ENCODE data around the gene INPP5A. TPM values are rescaled to one million over a fixed set of nuclear protein-coding genes. Genes with fewer than 3 reads are reported as not detected.

INPP5A gene
- total and polyA plus RNA-seq, 2 donors (not counting 1 experiment from before 2014, with no cell fraction given), result 9.3 to 87.8 TPM

DNA sequence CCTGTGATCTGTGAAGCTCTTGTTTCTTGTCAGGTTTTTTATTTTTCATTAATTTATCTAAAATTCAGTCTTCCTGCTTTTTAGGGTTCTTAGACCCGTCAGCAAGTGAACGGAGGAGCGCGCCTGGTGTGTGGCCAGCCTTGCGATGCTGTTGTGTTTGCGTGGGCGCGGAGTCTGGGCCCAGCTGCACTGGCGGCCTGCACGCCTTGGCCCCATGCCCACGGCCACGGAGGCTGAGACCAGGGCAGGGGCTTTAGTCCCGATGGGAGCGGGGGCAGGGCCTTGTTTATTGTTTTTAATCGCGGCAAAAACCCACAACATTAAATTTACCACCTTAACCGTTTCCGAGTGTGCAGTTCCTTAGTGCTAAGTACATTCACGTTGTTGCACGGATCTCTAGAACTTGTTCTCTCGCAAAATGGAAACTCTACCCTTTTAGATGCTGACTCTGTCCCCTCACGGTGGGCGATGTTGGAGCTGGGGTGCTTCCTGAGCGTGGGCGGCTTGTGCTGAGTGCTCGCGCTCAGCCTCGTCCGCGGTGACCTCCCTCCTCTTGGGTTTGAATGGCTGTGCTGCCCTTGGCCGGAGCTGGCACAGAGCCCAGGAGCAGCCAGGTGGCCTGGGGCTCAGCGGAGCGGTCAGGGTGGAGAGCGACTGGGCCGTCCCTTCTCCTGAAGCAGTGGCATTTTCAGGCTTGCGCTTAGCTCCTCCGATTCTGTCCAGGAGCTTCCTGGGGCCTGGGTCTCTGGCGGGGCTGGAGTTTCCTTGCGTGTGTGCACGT lies 69.1 kb downstream of the INPP5A start:
- Mint-ChIP-seq H3K4me1 (peaks cover 25% of the 10 kb centered on the region), H3K27ac (no peak overlapping the region), H3K4me3 (no peak overlapping the region), H3K9me3 (ENCODE audit: insufficient read depth) (no peaks in the 10 kb centered on the region), H3K27me3 (no peaks in the 10 kb centered on the region)
- DNase-seq (no peak), ATAC-seq (ENCODE audit: low read depth) (no peak)
- WGBS (ENCODE audit: insufficient coverage), result 94% methylated on average over 39 of the region's 40 CpGs
- TF ChIP-seq EZH2 (IDR thresholded peaks at IDR 0.05; ENCODE audit: borderline replicate concordance, insufficient read depth, low read depth, low read length, poor library complexity, severe bottlenecking) (no peak), CTCF (IDR thresholded peaks at IDR 0.05) (no peak)
- no peak overlapping the region for H2AFZ ChIP-seq (ENCODE audit: insufficient read depth, low read depth, low read length, poor library complexity, severe bottlenecking)
- H3K4me2 ChIP-seq (replicated peaks; ENCODE audit: low read depth, low read length, poor library complexity, severe bottlenecking), result no peak overlapping the region
- H3K4me3 ChIP-seq (ENCODE audit: control extremely low read depth in 1 of 5, extremely low read depth in 1 of 5, insufficient read depth in 1 of 5, low read depth in 2 of 5, low read length in 4 of 5), result no peak overlapping the region
- peaks cover 0 to 10% of the 10 kb centered on the region in 2 experiments for H3K36me3 ChIP-seq (replicated peaks in 1 of 2; ENCODE audit: control extremely low read depth in 1 of 2, control insufficient read depth in 1 of 2, extremely low read depth in 1 of 2, insufficient read depth in 2 of 2, low read length in 1 of 2)
- ChIA-PET CTCF (interaction anchor here (1.1 kb wide), 1 partner anchor 10 kb away, joined by 3 read pairs; no protein-coding TSS in a partner anchor), POLR2A (no interaction called here)
- H4K20me1 ChIP-seq (ENCODE audit: control insufficient read depth, insufficient read depth, low read length, poor library complexity, severe bottlenecking), result peaks cover 94% of the 10 kb centered on the region
- H3K27ac ChIP-seq (ENCODE audit: low read length in 2 of 2), result no peak overlapping the region
- H3K27me3 ChIP-seq (replicated peaks in 1 of 4; ENCODE audit: control extremely low read depth in 1 of 4, control insufficient read depth in 3 of 4, insufficient read depth in 4 of 4, low read length in 3 of 4), result no peaks in the 10 kb centered on the region
- H3K9me3 ChIP-seq (ENCODE audit: control extremely low read depth in 1 of 3, control insufficient read depth in 2 of 3, insufficient read depth in 1 of 3, low read length in 2 of 3), result peaks cover 0 to 7% (median 0%) of the 10 kb centered on the region in 3 donors
- no peak overlapping the region for H3K9ac ChIP-seq (ENCODE audit: low read length)
- intact Hi-C loops (cut with micrococcal nuclease), result no loop called here
- H3K4me1 ChIP-seq (ENCODE audit: control insufficient read depth in 2 of 2, insufficient read depth in 2 of 2, low read length in 2 of 2), result peaks cover 3% of the 10 kb centered on the region in 2 donors
- H3K79me2 ChIP-seq (ENCODE audit: control insufficient read depth, insufficient read depth, low read length), result peaks cover 97% of the 10 kb centered on the region

GRCh38 chr10:132607491-132607890 lies 69.9 kb downstream of the INPP5A start:
- peaks cover 0 to 10% of the 10 kb centered on the region in 2 experiments for H3K36me3 ChIP-seq (replicated peaks in 1 of 2; ENCODE audit: control extremely low read depth in 1 of 2, control insufficient read depth in 1 of 2, extremely low read depth in 1 of 2, insufficient read depth in 2 of 2, low read length in 1 of 2)
- no peak for TF ChIP-seq EZH2 (IDR thresholded peaks at IDR 0.05; ENCODE audit: borderline replicate concordance, insufficient read depth, low read depth, low read length, poor library complexity, severe bottlenecking)
- TF ChIP-seq CTCF (IDR thresholded peaks at IDR 0.05), result no peak
- Mint-ChIP-seq H3K27ac (no peak overlapping the region), H3K27me3 (no peaks in the 10 kb centered on the region), H3K4me1 (peaks cover 30% of the 10 kb centered on the region), H3K4me3 (no peak overlapping the region), H3K9me3 (ENCODE audit: insufficient read depth) (no peaks in the 10 kb centered on the region)
- ChIA-PET CTCF (interaction anchor here (1.1 kb wide), 1 partner anchor 9 kb away, joined by 3 read pairs; no protein-coding TSS in a partner anchor), POLR2A (no interaction called here)
- H4K20me1 ChIP-seq (ENCODE audit: control insufficient read depth, insufficient read depth, low read length, poor library complexity, severe bottlenecking), result peaks cover 97% of the 10 kb centered on the region
- DNase-seq (no peak), ATAC-seq (ENCODE audit: low read depth) (no peak)
- peaks cover 0 to 8% (median 0%) of the 10 kb centered on the region in 3 donors for H3K9me3 ChIP-seq (ENCODE audit: control extremely low read depth in 1 of 3, control insufficient read depth in 2 of 3, insufficient read depth in 1 of 3, low read length in 2 of 3)
- H3K27me3 ChIP-seq (replicated peaks in 1 of 4; ENCODE audit: control extremely low read depth in 1 of 4, control insufficient read depth in 3 of 4, insufficient read depth in 4 of 4, low read length in 3 of 4), result no peaks in the 10 kb centered on the region
- no peak overlapping the region for H3K9ac ChIP-seq (ENCODE audit: low read length)
- H3K4me3 ChIP-seq (ENCODE audit: control extremely low read depth in 1 of 5, extremely low read depth in 1 of 5, insufficient read depth in 1 of 5, low read depth in 2 of 5, low read length in 4 of 5), result no peak overlapping the region
- H3K79me2 ChIP-seq (ENCODE audit: control insufficient read depth, insufficient read depth, low read length), result peaks cover 97% of the 10 kb centered on the region
- intact Hi-C loops (cut with micrococcal nuclease), result no loop called here
- no peak overlapping the region for H3K4me2 ChIP-seq (replicated peaks; ENCODE audit: low read depth, low read length, poor library complexity, severe bottlenecking)
- no peak overlapping the region for H3K27ac ChIP-seq (ENCODE audit: low read length in 2 of 2)
- WGBS (ENCODE audit: insufficient coverage), result 97% methylated on average over 20 of the region's 20 CpGs
- no peak overlapping the region for H2AFZ ChIP-seq (ENCODE audit: insufficient read depth, low read depth, low read length, poor library complexity, severe bottlenecking)
- peaks cover 3 to 6% of the 10 kb centered on the region in 2 donors for H3K4me1 ChIP-seq (ENCODE audit: control insufficient read depth in 2 of 2, insufficient read depth in 2 of 2, low read length in 2 of 2)
